H9 (cell line): ENCODE measurements around the gene SLC2A9. TPM values are rescaled to one million over a fixed set of nuclear protein-coding genes. Genes with fewer than 3 reads are reported as not detected.

ENCODE experiments used
- DNase-seq: peaks from one replicate; pipeline ENCODE4 v3.0.0-alpha.2; 2017
- H2AFZ ChIP-seq: one replicate; pipeline ENCODE4 v1.6.1; 2013; ENCODE audit warnings: mild to moderate bottlenecking, low read length, control low read depth, moderate library complexity
- H2AK5ac ChIP-seq: 2 replicates; pipeline ENCODE4 v1.6.1; 2013; ENCODE audit warnings: low read length, control low read depth, mixed read lengths; ENCODE audit not compliant: insufficient read length
- H2BK120ac ChIP-seq: one replicate; pipeline ENCODE4 v1.6.1; 2013; ENCODE audit warnings: low read depth, mild to moderate bottlenecking, low read length, control low read depth, inconsistent platforms; ENCODE audit not compliant: poor library complexity, severe bottlenecking
- H2BK12ac ChIP-seq: 2 replicates; pipeline ENCODE4 v1.6.1; 2013; ENCODE audit warnings: low read length, control low read depth, mixed read lengths, low read depth; ENCODE audit not compliant: insufficient read length
- H2BK15ac ChIP-seq: 2 replicates; pipeline ENCODE4 v1.6.1; 2013; ENCODE audit warnings: low read depth, low read length, control low read depth
- H2BK20ac ChIP-seq: one replicate; pipeline ENCODE4 v1.6.1; 2013; ENCODE audit warnings: low read depth, mild to moderate bottlenecking, low read length, control low read depth, inconsistent platforms; ENCODE audit not compliant: poor library complexity, severe bottlenecking
- H2BK5ac ChIP-seq: 2 replicates; pipeline ENCODE4 v1.6.1; 2013; ENCODE audit warnings: low read length, control low read depth, mixed read lengths; ENCODE audit not compliant: insufficient read length
- H3K14ac ChIP-seq: 2 replicates; pipeline ENCODE4 v1.6.1; 2013; ENCODE audit warnings: low read length, control low read depth; ENCODE audit not compliant: insufficient read depth
- H3K18ac ChIP-seq: 2 replicates; pipeline ENCODE4 v1.6.1; 2013; ENCODE audit warnings: low read depth, mild to moderate bottlenecking, mixed read lengths, low read length, control low read depth; ENCODE audit not compliant: insufficient read length
- H3K23ac ChIP-seq: 2 replicates; pipeline ENCODE4 v1.6.1; 2013; ENCODE audit warnings: low read length, control low read depth, mixed read lengths, low read depth; ENCODE audit not compliant: insufficient read length
- H3K23me2 ChIP-seq: 2 replicates; pipeline ENCODE4 v1.6.1; 2013; ENCODE audit warnings: low read depth, mild to moderate bottlenecking, mixed read lengths, low read length, control low read depth; ENCODE audit not compliant: insufficient read length, poor library complexity, severe bottlenecking
- H3K27ac ChIP-seq: 2 replicates; pipeline ENCODE4 v1.5.1; 2013; ENCODE audit warnings: low read length, control low read depth, mixed read lengths, low read depth; ENCODE audit not compliant: insufficient read length
- H3K27me3 ChIP-seq: 2 replicates; pipeline ENCODE4 v1.6.1; 2013; ENCODE audit warnings: low read length, control low read depth, inconsistent platforms; ENCODE audit not compliant: insufficient read depth
- H3K4ac ChIP-seq: 2 replicates; pipeline ENCODE4 v1.6.1; 2013; ENCODE audit warnings: low read depth, mild to moderate bottlenecking, control low read depth, inconsistent platforms, low read length, moderate library complexity
- H3K4me1 ChIP-seq: 2 replicates; pipeline ENCODE4 v1.6.1; 2013; ENCODE audit warnings: low read length, control low read depth, inconsistent platforms; ENCODE audit not compliant: insufficient read depth
- H3K4me2 ChIP-seq: 2 replicates; pipeline ENCODE4 v1.6.1; 2013; ENCODE audit warnings: low read length, control low read depth, mixed read lengths; ENCODE audit not compliant: insufficient read length, insufficient read depth
- H3K56ac ChIP-seq: 2 replicates; pipeline ENCODE4 v1.6.1; 2013; ENCODE audit warnings: low read depth, mild to moderate bottlenecking, mixed read lengths, low read length, control low read depth; ENCODE audit not compliant: insufficient read length
- H3K79me1 ChIP-seq: 2 replicates; pipeline ENCODE4 v1.6.1; 2013; ENCODE audit warnings: low read depth, mild to moderate bottlenecking, moderate library complexity, low read length, control low read depth, inconsistent platforms; ENCODE audit not compliant: insufficient read depth, poor library complexity, severe bottlenecking
- H3K79me2 ChIP-seq: 2 replicates; pipeline ENCODE4 v1.6.1; 2013; ENCODE audit warnings: low read length, control low read depth, inconsistent platforms; ENCODE audit not compliant: insufficient read depth
- H3K9ac ChIP-seq: 2 replicates; pipeline ENCODE4 v1.6.1; 2013; ENCODE audit warnings: low read length, control low read depth, mixed read lengths; ENCODE audit not compliant: insufficient read length; ENCODE audit errors: extremely low read depth
- H3K9me3 ChIP-seq: one replicate; pipeline ENCODE4 v1.6.1; 2013; ENCODE audit warnings: low read depth, low read length, inconsistent platforms; ENCODE audit not compliant: control insufficient read depth
- H3T11ph ChIP-seq: one replicate; pipeline ENCODE4 v1.6.1; 2013; ENCODE audit warnings: mild to moderate bottlenecking, low read length, control low read depth, inconsistent platforms
- H4K20me1 ChIP-seq: one replicate; pipeline ENCODE4 v1.6.1; 2013; ENCODE audit not compliant: control insufficient read depth, insufficient read length, insufficient read depth
- H4K5ac ChIP-seq: 2 replicates; pipeline ENCODE4 v1.6.1; 2013; ENCODE audit warnings: low read depth, mild to moderate bottlenecking, mixed read lengths, low read length, control low read depth; ENCODE audit not compliant: insufficient read length
- H4K8ac ChIP-seq: replicated peaks from 2 replicates; pipeline ENCODE4 v1.6.1; 2013; ENCODE audit warnings: low read length, control low read depth, mixed read lengths, low read depth; ENCODE audit not compliant: insufficient read length
- H4K91ac ChIP-seq: 2 replicates; pipeline ENCODE4 v1.6.1; 2013; ENCODE audit warnings: low read depth, mild to moderate bottlenecking, moderate library complexity, mixed read lengths, low read length, control low read depth; ENCODE audit not compliant: insufficient read length
- H3K27ac Mint-ChIP-seq, 3 experiments: 2 replicates in 2 of 3; 3 replicates in 1 of 3; pipeline ENCODE4 v1.8.0; 2020 to 2021; ENCODE audit warnings: mixed read lengths in 3 of 3, mild to moderate bottlenecking in 1 of 3, moderate library complexity in 1 of 3
- H3K27me3 Mint-ChIP-seq: 2 replicates; pipeline ENCODE4 v1.8.0; 2021; ENCODE audit warnings: low read depth, mild to moderate bottlenecking, moderate library complexity, mixed read lengths
- H3K36me3 Mint-ChIP-seq, 3 experiments: 2 replicates in 2 of 3; 3 replicates in 1 of 3; pipeline ENCODE4 v1.8.0; 2020 to 2021; ENCODE audit warnings: low read depth in 3 of 3, mixed read lengths in 3 of 3; ENCODE audit not compliant: insufficient read depth in 1 of 3
- H3K4me1 Mint-ChIP-seq, 2 experiments: 2 replicates each; pipeline ENCODE4 v1.8.0; 2020; ENCODE audit warnings: mixed read lengths in 2 of 2
- H3K4me3 Mint-ChIP-seq, 2 experiments: 2 replicates in 1 of 2; 3 replicates in 1 of 2; pipeline ENCODE4 v1.8.0; 2020 to 2021; ENCODE audit warnings: mild to moderate bottlenecking in 2 of 2, mixed read lengths in 2 of 2, moderate library complexity in 1 of 2
- H3K9me3 Mint-ChIP-seq, 2 experiments: 2 replicates in 1 of 2; 3 replicates in 1 of 2; pipeline ENCODE4 v1.8.0; 2020; ENCODE audit warnings: mild to moderate bottlenecking in 2 of 2, mixed read lengths in 2 of 2, moderate library complexity in 1 of 2
- CTCF ChIP-seq: fragments of 200-600 bp; sonication (generic); conservative IDR thresholded peaks from 3 replicates; pipeline ENCODE4 v1.8.0; 2021; ENCODE audit warnings: antibody characterized with exemption, mild to moderate bottlenecking
- WGBS: extraction: QIAGEN DNeasy Blood & Tissue Kit; methylation state at CpG from one replicate; pipeline ENCODE4 v1.1.7; 2013; ENCODE audit warnings: missing lambda C conversion rate, low lambda C conversion rate, mixed read lengths; ENCODE audit not compliant: insufficient read length; ENCODE audit errors: extremely low coverage; 5-methylcytosine and 5-hydroxymethylcytosine counted together
- total RNA-seq: library from RNA; stranded (reverse); gene quantifications from 2 replicates; pipeline ENCODE4 v1.2.1, GENCODE V29; 2021

SLC2A9 gene
- total RNA-seq, 1 experiment from 2014 or later, result 0.79 TPM

- Histone ChIP-seq H2BK12ac (no peak overlapping the region), H2BK5ac (no peak overlapping the region), H3K4me2 (no peak overlapping the region), H4K91ac (no peak overlapping the region), H4K20me1 (no peaks in the 10 kb centered on the region), H4K8ac (no peak overlapping the region), H3K23ac (no peak overlapping the region), H3K27me3 (no peaks in the 10 kb centered on the region), H3K79me2 (no peaks in the 10 kb centered on the region), H3K23me2 (no peaks in the 10 kb centered on the region), H3K18ac (no peak overlapping the region), H3K9ac (no peak overlapping the region), H3K56ac (no peak overlapping the region), H4K5ac (no peak overlapping the region), H3K4ac (no peak overlapping the region), H3K4me1 (peaks cover 2% of the 10 kb centered on the region; the same call in 1 of the 2 replicates), H3K14ac (no peak overlapping the region), H2AFZ (no peak overlapping the region), H2AK5ac (no peak overlapping the region), H3K27ac (no peak overlapping the region), H3K79me1 (no peaks in the 10 kb centered on the region), H2BK20ac (no peak overlapping the region), H3K9me3 (no peaks in the 10 kb centered on the region), H2BK120ac (no peak overlapping the region), H3T11ph (no peak overlapping the region), H2BK15ac (no peak overlapping the region)
- H3K36me3 Mint-ChIP-seq, result peaks cover 0 to 8% (median 1%) of the 10 kb centered on the region in 3 experiments; a peak in 4 of 7 replicates
- TF ChIP-seq CTCF, result no peak
- H3K27me3 Mint-ChIP-seq, result peaks cover 7% of the 10 kb centered on the region
- no peak overlapping the region for H3K4me3 Mint-ChIP-seq
- no peak for DNase-seq
- peaks cover 23 to 28% of the 10 kb centered on the region in 2 experiments for H3K4me1 Mint-ChIP-seq
- no CpG with 5 or more reads among the region's 3 CpGs for WGBS
- H3K9me3 Mint-ChIP-seq, result peaks cover 9% of the 10 kb centered on the region in 2 experiments; a peak in 4 of 5 replicates
- H3K27ac Mint-ChIP-seq, result no peak overlapping the region
Observed at GRCh38 chr4:10046471-10046870, 25.2 kb upstream of the SLC2A9 start.
